Endothelial cell (in vitro differentiated cells): ENCODE data around the gene EMCN. TPM values are rescaled to one million over a fixed set of nuclear protein-coding genes. Genes with fewer than 3 reads are reported as not detected.

ENCODE experiments used
- DNase-seq: peaks from one replicate; pipeline ENCODE4 v3.0.0; 2021; ENCODE audit warnings: low spot score
- H3K27ac Mint-ChIP-seq: one replicate; pipeline ENCODE4 v1.8.0; 2021; ENCODE audit warnings: mixed read lengths, inconsistent platforms; ENCODE audit not compliant: unreplicated experiment
- H3K27me3 Mint-ChIP-seq: one replicate; pipeline ENCODE4 v1.8.0; 2021; ENCODE audit warnings: mild to moderate bottlenecking, moderate library complexity, mixed read lengths, inconsistent platforms; ENCODE audit not compliant: unreplicated experiment
- H3K36me3 Mint-ChIP-seq: one replicate; pipeline ENCODE4 v1.8.0; 2021; ENCODE audit warnings: mild to moderate bottlenecking, low read depth, mixed read lengths, inconsistent platforms; ENCODE audit not compliant: unreplicated experiment
- H3K4me1 Mint-ChIP-seq: one replicate; pipeline ENCODE4 v1.8.0; 2021; ENCODE audit warnings: mild to moderate bottlenecking, mixed read lengths, inconsistent platforms; ENCODE audit not compliant: unreplicated experiment
- H3K4me3 Mint-ChIP-seq: one replicate; pipeline ENCODE4 v1.8.0; 2021; ENCODE audit warnings: mild to moderate bottlenecking, mixed read lengths, inconsistent platforms; ENCODE audit not compliant: unreplicated experiment
- H3K9me3 Mint-ChIP-seq: one replicate; pipeline ENCODE4 v1.8.0; 2021; ENCODE audit warnings: mixed read lengths, inconsistent platforms; ENCODE audit not compliant: unreplicated experiment
- total RNA-seq: library from RNA; stranded (reverse); fragmentation: NEBNext Ultra II Directional; extraction: Animal tissue kit (Norgen Biotek cat#: 25700); gene quantifications from one replicate; pipeline ENCODE4 v1.2.1, GENCODE V29; 2021; ENCODE audit not compliant: unreplicated experiment
- TF ChIP-seq, protein P1 (sequence below): fragments of 200-600 bp; sonication (generic); IDR thresholded peaks from one replicate; pipeline ENCODE4 v1.5.0; 2021; ENCODE audit warnings: antibody characterized with exemption; ENCODE audit not compliant: unreplicated experiment

The EMCN gene
- total RNA-seq, 1 donor from 2014 or later, result 70.4 TPM

DNA sequence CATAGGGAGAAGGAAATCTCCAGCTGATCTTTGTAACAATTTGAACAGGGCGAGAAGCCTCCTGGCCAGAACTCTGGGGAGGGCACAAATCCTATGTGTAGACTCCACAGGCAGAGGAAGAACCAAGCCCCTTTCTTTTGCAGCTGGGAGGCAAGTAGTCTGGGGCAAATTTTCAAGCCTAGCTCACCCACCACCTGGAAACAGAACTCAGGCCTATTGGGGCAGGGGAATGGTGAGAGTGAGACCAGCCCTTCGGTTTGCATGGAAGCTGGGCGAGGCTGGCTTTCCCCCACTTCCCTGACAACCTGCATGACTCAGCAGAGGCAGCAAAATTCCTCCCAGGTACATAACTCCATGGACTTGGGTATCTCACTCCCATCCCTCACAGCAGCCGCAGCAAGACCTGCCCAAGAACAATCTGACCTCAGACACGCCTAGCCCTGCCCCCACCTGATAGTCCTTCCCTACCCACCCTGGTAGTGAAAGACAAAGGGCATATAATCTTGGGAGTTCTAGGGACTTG, 138.2 kb downstream of the EMCN start:
- TF ChIP-seq, protein P1, sequence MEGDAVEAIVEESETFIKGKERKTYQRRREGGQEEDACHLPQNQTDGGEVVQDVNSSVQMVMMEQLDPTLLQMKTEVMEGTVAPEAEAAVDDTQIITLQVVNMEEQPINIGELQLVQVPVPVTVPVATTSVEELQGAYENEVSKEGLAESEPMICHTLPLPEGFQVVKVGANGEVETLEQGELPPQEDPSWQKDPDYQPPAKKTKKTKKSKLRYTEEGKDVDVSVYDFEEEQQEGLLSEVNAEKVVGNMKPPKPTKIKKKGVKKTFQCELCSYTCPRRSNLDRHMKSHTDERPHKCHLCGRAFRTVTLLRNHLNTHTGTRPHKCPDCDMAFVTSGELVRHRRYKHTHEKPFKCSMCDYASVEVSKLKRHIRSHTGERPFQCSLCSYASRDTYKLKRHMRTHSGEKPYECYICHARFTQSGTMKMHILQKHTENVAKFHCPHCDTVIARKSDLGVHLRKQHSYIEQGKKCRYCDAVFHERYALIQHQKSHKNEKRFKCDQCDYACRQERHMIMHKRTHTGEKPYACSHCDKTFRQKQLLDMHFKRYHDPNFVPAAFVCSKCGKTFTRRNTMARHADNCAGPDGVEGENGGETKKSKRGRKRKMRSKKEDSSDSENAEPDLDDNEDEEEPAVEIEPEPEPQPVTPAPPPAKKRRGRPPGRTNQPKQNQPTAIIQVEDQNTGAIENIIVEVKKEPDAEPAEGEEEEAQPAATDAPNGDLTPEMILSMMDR, result no peak
- no peak for DNase-seq
- H3K36me3 Mint-ChIP-seq, result no peaks in the 10 kb centered on the region

DNA sequence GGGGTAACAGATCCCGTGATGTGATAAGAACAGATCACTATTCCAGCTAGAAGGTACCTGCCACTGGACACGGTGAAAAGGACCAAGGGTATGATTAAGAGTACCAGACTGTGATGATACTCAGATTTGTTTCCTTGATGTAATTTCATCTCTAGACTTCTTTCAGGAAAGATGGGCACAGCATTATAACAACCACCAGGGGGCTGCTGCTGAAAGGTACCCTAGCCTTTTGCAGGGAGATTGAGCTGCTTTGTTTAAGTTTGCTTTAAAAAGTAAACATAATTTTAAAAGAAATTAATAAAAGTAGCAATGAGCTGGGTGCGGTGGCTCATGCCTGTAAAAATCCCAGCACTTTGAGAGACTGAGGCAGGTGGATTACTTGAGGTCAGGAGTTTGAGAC, 145.4 kb downstream of the EMCN start:
- H3K4me3 Mint-ChIP-seq, result no peak overlapping the region
- no peaks in the 10 kb centered on the region for H3K9me3 Mint-ChIP-seq
- TF ChIP-seq, protein P1, result peak; percentile 57

More for the DNA sequence above, 138.2 kb downstream of the EMCN start:
- Mint-ChIP-seq H3K27ac (no peak overlapping the region), H3K4me3 (no peak overlapping the region), H3K9me3 (no peaks in the 10 kb centered on the region), H3K27me3 (peaks cover 4% of the 10 kb centered on the region), H3K4me1 (peaks cover 8% of the 10 kb centered on the region)

DNA sequence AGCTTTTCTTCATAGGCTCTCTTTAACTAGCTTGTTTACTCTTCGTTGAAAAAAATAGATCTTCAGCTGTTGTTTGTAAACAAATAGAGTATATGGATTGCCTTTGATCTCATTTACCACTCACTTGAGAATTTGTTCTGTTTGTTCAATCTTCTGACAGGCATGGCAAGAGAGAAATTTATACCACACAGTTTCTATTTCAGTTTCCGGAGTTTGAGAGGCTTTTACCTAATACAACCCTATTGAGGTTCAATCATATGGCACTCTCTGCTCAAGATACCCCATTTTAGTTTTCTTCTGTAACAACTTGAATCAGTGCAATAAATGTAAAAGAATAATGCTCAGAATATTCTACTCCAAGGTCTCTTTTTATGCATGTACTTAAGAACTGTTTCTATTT, 148.0 kb downstream of the EMCN start:
- TF ChIP-seq, protein P1, result no peak
- no peak overlapping the region for H3K4me3 Mint-ChIP-seq
- no peaks in the 10 kb centered on the region for H3K36me3 Mint-ChIP-seq
- peaks cover 36% of the 10 kb centered on the region for H3K4me1 Mint-ChIP-seq
- no peaks in the 10 kb centered on the region for H3K9me3 Mint-ChIP-seq
- H3K27me3 Mint-ChIP-seq, result no peaks in the 10 kb centered on the region
- no peak for DNase-seq
- H3K27ac Mint-ChIP-seq, result no peak overlapping the region

More for the DNA sequence above, 145.4 kb downstream of the EMCN start:
- H3K27me3 Mint-ChIP-seq, result no peaks in the 10 kb centered on the region
- peaks cover 30% of the 10 kb centered on the region for H3K4me1 Mint-ChIP-seq
- DNase-seq, result peak; percentile 22
- H3K36me3 Mint-ChIP-seq, result no peaks in the 10 kb centered on the region
- H3K27ac Mint-ChIP-seq, result no peak overlapping the region

DNA sequence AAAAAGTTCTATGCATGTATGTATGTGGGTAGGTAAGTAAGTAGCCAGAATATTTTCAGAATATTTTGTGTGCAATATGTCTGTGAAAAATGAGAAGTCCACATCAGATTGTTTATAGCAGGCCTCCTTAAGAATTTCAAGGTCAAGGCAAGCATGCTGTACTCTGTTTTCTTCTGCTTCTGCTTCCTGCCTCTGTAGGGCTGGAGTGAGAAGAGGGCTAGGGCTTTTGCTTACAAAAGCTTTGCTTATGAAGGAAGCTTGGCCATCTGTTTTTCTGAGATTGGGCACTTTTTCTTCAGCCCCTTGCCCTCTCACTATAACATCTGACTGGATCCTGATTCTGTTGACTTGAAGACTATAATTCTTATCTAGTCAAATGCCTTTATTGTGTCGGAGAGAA, 150.4 kb downstream of the EMCN start:
- H3K9me3 Mint-ChIP-seq, result no peaks in the 10 kb centered on the region

DNA sequence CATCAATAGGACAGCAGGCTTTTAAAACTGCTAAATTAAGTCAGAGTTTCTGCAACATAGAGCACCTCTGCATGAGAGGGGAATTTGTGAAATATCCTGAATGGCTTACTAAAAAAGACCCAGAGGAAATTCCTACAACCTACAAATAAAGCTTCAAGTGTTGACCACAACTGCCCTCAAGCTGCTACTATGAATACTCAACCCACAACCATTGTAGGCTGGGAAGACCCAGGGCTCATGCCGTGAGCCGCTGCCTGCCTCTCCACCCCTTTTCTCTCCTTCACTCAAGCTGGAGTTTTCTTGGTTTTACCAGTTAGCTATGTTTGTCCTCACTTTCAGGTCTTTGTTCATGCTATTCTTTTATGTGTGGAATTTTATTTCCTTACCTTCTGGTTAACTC, 151.6 kb downstream of the EMCN start:
- Mint-ChIP-seq H3K4me3 (no peak overlapping the region), H3K36me3 (no peaks in the 10 kb centered on the region), H3K27me3 (no peaks in the 10 kb centered on the region), H3K9me3 (no peaks in the 10 kb centered on the region), H3K27ac (no peak overlapping the region), H3K4me1 (peaks cover 34% of the 10 kb centered on the region)
- no peak for DNase-seq
- TF ChIP-seq, protein P1, result no peak

More for the DNA sequence above, 150.4 kb downstream of the EMCN start:
- TF ChIP-seq, protein P1, result no peak
- no peak overlapping the region for H3K27ac Mint-ChIP-seq
- H3K36me3 Mint-ChIP-seq, result no peaks in the 10 kb centered on the region
- H3K4me3 Mint-ChIP-seq, result no peak overlapping the region
- DNase-seq, result no peak
- H3K27me3 Mint-ChIP-seq, result no peaks in the 10 kb centered on the region
- H3K4me1 Mint-ChIP-seq, result peaks cover 39% of the 10 kb centered on the region
